Measurements from ENCODE around the gene TBPL1. TPM values are rescaled to one million over a fixed set of nuclear protein-coding genes. Genes with fewer than 3 reads are reported as not detected.

TBPL1 gene
- polyA plus RNA-seq, 1 donor (not counting 4 experiments of a cell fraction or from before 2014, with no cell fraction given) = 39.1 TPM

- Histone ChIP-seq H3K9me1 (ENCODE audit: control insufficient read depth, extremely low read depth, insufficient read depth, low read length) (no peaks in the 10 kb centered on the region), H3K4me3 (ENCODE audit: control insufficient read depth in 2 of 3, extremely low read depth in 1 of 3, insufficient read depth in 2 of 3, low read depth in 1 of 3, low read length in 3 of 3) (no peak overlapping the region), H2AFZ (ENCODE audit: control insufficient read depth, low read length) (no peak overlapping the region), H3K27me3 (ENCODE audit: control insufficient read depth, extremely low read depth, insufficient read depth, low read length) (no peaks in the 10 kb centered on the region), H3K9ac (ENCODE audit: control insufficient read depth, extremely low read depth, insufficient read depth, low read length) (no peak overlapping the region), H3K4me1 (ENCODE audit: control insufficient read depth, extremely low read depth, insufficient read depth, low read length) (no peaks in the 10 kb centered on the region), H4K20me1 (ENCODE audit: control insufficient read depth, extremely low read depth, insufficient read depth, low read length) (no peaks in the 10 kb centered on the region), H3K9me3 (ENCODE audit: control insufficient read depth, low read depth, low read length) (no peaks in the 10 kb centered on the region), H3K79me2 (ENCODE audit: control insufficient read depth, insufficient read depth, low read length) (no peaks in the 10 kb centered on the region), H3K27ac (ENCODE audit: control insufficient read depth, insufficient read depth, low read length) (no peak overlapping the region), H3K36me3 (ENCODE audit: control insufficient read depth in 2 of 2, extremely low read depth in 1 of 2, insufficient read depth in 2 of 2, low read length in 2 of 2) (no peaks in the 10 kb centered on the region), H3K4me2 (ENCODE audit: control insufficient read depth, extremely low read depth, insufficient read depth, low read depth, low read length) (no peak overlapping the region)
- no peak for DNase-seq (ENCODE audit: low read depth, low spot score)
- dilution Hi-C loops (cut with MboI; ENCODE audit: extremely low pct_ligation_motif_present, low sequenced_read_pairs) = no loop called here
- peak; percentile 5 for FAIRE-seq
- TF ChIP-seq EZH2 (IDR thresholded peaks at IDR 0.05; ENCODE audit: low read length) = no peak
Measured at GRCh38 chr6:133919362-133919761, 33.7 kb upstream of the TBPL1 start.

GRCh38 chr6:133921249-133921859, 31.7 kb upstream of the TBPL1 start:
- Histone ChIP-seq H3K4me2 (ENCODE audit: control insufficient read depth, extremely low read depth, insufficient read depth, low read depth, low read length) (no peak overlapping the region), H3K9ac (ENCODE audit: control insufficient read depth, extremely low read depth, insufficient read depth, low read length) (no peak overlapping the region), H3K4me1 (ENCODE audit: control insufficient read depth, extremely low read depth, insufficient read depth, low read length) (no peaks in the 10 kb centered on the region), H3K27me3 (ENCODE audit: control insufficient read depth, extremely low read depth, insufficient read depth, low read length) (no peaks in the 10 kb centered on the region), H3K4me3 (ENCODE audit: control insufficient read depth in 2 of 3, extremely low read depth in 1 of 3, insufficient read depth in 2 of 3, low read depth in 1 of 3, low read length in 3 of 3) (no peak overlapping the region), H3K9me3 (ENCODE audit: control insufficient read depth, low read depth, low read length) (no peaks in the 10 kb centered on the region), H3K9me1 (ENCODE audit: control insufficient read depth, extremely low read depth, insufficient read depth, low read length) (no peaks in the 10 kb centered on the region), H3K36me3 (ENCODE audit: control insufficient read depth in 2 of 2, extremely low read depth in 1 of 2, insufficient read depth in 2 of 2, low read length in 2 of 2) (no peaks in the 10 kb centered on the region), H3K79me2 (ENCODE audit: control insufficient read depth, insufficient read depth, low read length) (no peaks in the 10 kb centered on the region), H4K20me1 (ENCODE audit: control insufficient read depth, extremely low read depth, insufficient read depth, low read length) (no peaks in the 10 kb centered on the region), H2AFZ (ENCODE audit: control insufficient read depth, low read length) (no peak overlapping the region), H3K27ac (ENCODE audit: control insufficient read depth, insufficient read depth, low read length) (no peak overlapping the region)
- peak; percentile 76 for FAIRE-seq
- TF ChIP-seq CTCF (optimal IDR thresholded peaks at IDR 0.05 in 1 of 3, IDR thresholded peaks at IDR 0.05 in 1 of 3, conservative IDR thresholded peaks at IDR 0.05 in 1 of 3; ENCODE audit: extremely low read depth in 1 of 3, insufficient read depth in 2 of 3, low read length in 3 of 3) (peak; percentile 79 to 84 (median 83)), EZH2 (IDR thresholded peaks at IDR 0.05; ENCODE audit: low read length) (no peak)
- dilution Hi-C loops (cut with MboI; ENCODE audit: extremely low pct_ligation_motif_present, low sequenced_read_pairs) = loop anchor here (10.0 kb wide), 1 partner anchor 173 kb away; no protein-coding TSS in a partner anchor
- no peak for DNase-seq (ENCODE audit: low read depth, low spot score)
